Transverse colon (tissue), 4 donors: ENCODE measurements around the gene RHOT1. TPM values are rescaled to one million over a fixed set of nuclear protein-coding genes. Genes with fewer than 3 reads are reported as not detected.
"Not testable (repeated sequence)": the region's sequence is repeated elsewhere in the genome, so short reads cannot be mapped to it uniquely, and the experiment has no call there.

Source experiments
- DNase-seq: peaks from one replicate; pipeline ENCODE4 v3.0.0-alpha.2; 2019
- H3K27ac ChIP-seq, 4 donors: fragments of 200-600 bp; sonication (generic); 2 replicates each; pipeline ENCODE4 v1.5.1; 2016 to 2018; ENCODE audit warnings: inconsistent platforms in 4 of 4
- H3K27me3 ChIP-seq: fragments of 200-600 bp; sonication (generic); 2 replicates; pipeline ENCODE4 v1.5.1; 2017; ENCODE audit warnings: inconsistent platforms
- H3K36me3 ChIP-seq, 4 donors: fragments of 200-600 bp; sonication (generic); 2 replicates each; pipeline ENCODE4 v1.5.1; 2017 to 2019; ENCODE audit warnings: inconsistent platforms in 4 of 4
- H3K4me1 ChIP-seq, 4 donors: fragments of 200-600 bp; sonication (generic); 2 replicates each; pipeline ENCODE4 v1.5.1; 2017 to 2020; ENCODE audit warnings: inconsistent platforms in 4 of 4
- H3K4me3 ChIP-seq, 4 donors: fragments of 200-600 bp; sonication (generic); 1 replicate in 1 of 4; 2 replicates in 3 of 4; pipeline versions ENCODE4 v1.5.1 to v1.6.1; 2017 to 2019; ENCODE audit warnings: inconsistent platforms in 4 of 4
- H3K9me3 ChIP-seq, 2 donors: fragments of 200-600 bp; sonication (generic); 2 replicates each; pipeline ENCODE4 v1.5.1; 2017 to 2019; ENCODE audit warnings: inconsistent platforms in 2 of 2
- EP300 ChIP-seq: sonication (generic); formaldehyde crosslinking; IDR thresholded peaks from one replicate; pipeline ENCODE4 v1.6.1; 2017; ENCODE audit warnings: antibody characterized with exemption, low read depth
- POLR2A ChIP-seq: fragments of 450-650 bp; IDR thresholded peaks from one replicate; pipeline ENCODE4 v1.6.1; 2016; ENCODE audit warnings: antibody characterized with exemption, mild to moderate bottlenecking, moderate library complexity
- POLR2AphosphoS5 ChIP-seq, 3 donors: sonication (generic); formaldehyde crosslinking; IDR thresholded peaks; one replicate each; pipeline ENCODE4 v1.6.1; 2016; ENCODE audit warnings: antibody characterized with exemption in 3 of 3
- WGBS, 2 donors: methylation state at CpG; one replicate each; pipeline ENCODE4 v1.1.5; 2018; ENCODE audit warnings: low coverage in 1 of 2; 5-methylcytosine and 5-hydroxymethylcytosine counted together
- in situ Hi-C, 4 donors: fragments of 200-750 bp; cut with MboI; loops; one replicate each; pipeline versions ENCODE4 v1.15.0 to v1.15.1; 2017; ENCODE audit warnings: low sequenced_read_pairs in 3 of 4, low pct_ligation_motif_present in 1 of 4, low pct_unique_long_range_greater_than_20kb in 1 of 4
- intact Hi-C: fragments of 100-400 bp; cut with DNase I; formaldehyde crosslinking; loops from one replicate; pipeline ENCODE4 v1.15.1; 2023; ENCODE audit warnings: low total_unique reads
- total RNA-seq, 4 donors: library from RNA; depleted of rRNA; stranded (reverse); fragments of >200 nt; gene quantifications; one replicate each; pipeline ENCODE4 v1.1.0, GENCODE V29; 2016
- TF ChIP-seq, protein P1 (sequence below), 5 experiments: fragments of 200-600 bp in 3 of 5; fragments of 450-650 bp in 2 of 5; sonication (generic) in 3 of 5; IDR thresholded peaks; 1 replicate in 2 of 5; 2 replicates in 3 of 5; pipeline ENCODE4 v1.5.1; 2016 to 2017; ENCODE audit warnings: antibody characterized with exemption in 5 of 5, inconsistent platforms in 3 of 5, mild to moderate bottlenecking in 2 of 5, moderate library complexity in 1 of 5

The RHOT1 gene
- total RNA-seq, 4 donors from 2014 or later, result 10.5 to 43.3 (median 30.8) TPM

DNA sequence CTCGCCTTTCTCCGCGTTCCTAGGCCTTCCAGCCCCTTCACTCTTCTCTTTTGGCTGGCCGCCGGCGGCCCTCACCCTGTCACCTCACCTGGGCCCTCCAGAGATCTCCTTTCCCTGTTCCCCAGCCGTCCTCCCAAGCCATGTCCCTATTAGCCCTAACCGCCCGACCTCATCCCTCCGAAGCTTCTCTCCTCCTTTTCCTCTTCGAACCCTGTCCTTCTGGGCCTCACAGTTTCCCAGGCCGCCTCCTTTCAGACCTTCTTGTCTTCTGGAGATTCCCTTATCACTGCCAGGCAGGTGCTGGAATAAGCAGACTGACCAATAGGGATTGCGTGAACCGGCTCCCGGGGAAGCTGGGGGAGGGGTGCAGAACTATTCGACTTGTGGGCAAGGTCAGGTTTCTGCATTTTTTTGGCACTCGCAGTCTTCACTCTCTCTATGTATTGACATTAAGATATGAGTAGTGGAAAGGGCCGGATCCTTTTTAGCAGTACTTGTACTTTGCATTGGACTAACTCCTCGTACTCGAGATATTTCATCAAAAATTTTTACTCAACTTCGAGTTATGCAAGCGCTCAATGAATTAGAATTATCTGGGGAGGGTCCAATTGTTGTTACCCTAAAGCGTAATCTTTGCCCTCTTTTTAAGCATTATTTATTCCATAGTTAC lies 690 bp downstream of the RHOT1 start:
- H3K36me3 ChIP-seq, result no peaks in the 10 kb centered on the region
- in situ Hi-C loops, result no loop called here
- H3K4me1 ChIP-seq, result peaks cover 7 to 42% (median 16%) of the 10 kb centered on the region in 4 donors
- DNase-seq, result peak; percentile 68
- H3K27ac ChIP-seq, result peak overlapping the region; percentile 90 to 97 (median 94)
- H3K4me3 ChIP-seq, result peak overlapping the region; percentile 80 to 99 (median 86)
- TF ChIP-seq, protein P1, sequence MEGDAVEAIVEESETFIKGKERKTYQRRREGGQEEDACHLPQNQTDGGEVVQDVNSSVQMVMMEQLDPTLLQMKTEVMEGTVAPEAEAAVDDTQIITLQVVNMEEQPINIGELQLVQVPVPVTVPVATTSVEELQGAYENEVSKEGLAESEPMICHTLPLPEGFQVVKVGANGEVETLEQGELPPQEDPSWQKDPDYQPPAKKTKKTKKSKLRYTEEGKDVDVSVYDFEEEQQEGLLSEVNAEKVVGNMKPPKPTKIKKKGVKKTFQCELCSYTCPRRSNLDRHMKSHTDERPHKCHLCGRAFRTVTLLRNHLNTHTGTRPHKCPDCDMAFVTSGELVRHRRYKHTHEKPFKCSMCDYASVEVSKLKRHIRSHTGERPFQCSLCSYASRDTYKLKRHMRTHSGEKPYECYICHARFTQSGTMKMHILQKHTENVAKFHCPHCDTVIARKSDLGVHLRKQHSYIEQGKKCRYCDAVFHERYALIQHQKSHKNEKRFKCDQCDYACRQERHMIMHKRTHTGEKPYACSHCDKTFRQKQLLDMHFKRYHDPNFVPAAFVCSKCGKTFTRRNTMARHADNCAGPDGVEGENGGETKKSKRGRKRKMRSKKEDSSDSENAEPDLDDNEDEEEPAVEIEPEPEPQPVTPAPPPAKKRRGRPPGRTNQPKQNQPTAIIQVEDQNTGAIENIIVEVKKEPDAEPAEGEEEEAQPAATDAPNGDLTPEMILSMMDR (IDR thresholded peaks at IDR 0.05), result no peak
- TF ChIP-seq EP300, result no peak
- no peak for TF ChIP-seq POLR2A
- no peak for TF ChIP-seq POLR2AphosphoS5 (IDR thresholded peaks at IDR 0.05)
- H3K27me3 ChIP-seq, result no peaks in the 10 kb centered on the region
- 0 to 3% methylated on average over 7 to 23 of the region's 23 CpGs for WGBS, 2 donors
- intact Hi-C loops, result loop anchor here (5.0 kb wide), 2 partner anchors 76 to 136 kb away; partner anchors contain the start of gene LRRC37B
- no peaks in the 10 kb centered on the region for H3K9me3 ChIP-seq

DNA sequence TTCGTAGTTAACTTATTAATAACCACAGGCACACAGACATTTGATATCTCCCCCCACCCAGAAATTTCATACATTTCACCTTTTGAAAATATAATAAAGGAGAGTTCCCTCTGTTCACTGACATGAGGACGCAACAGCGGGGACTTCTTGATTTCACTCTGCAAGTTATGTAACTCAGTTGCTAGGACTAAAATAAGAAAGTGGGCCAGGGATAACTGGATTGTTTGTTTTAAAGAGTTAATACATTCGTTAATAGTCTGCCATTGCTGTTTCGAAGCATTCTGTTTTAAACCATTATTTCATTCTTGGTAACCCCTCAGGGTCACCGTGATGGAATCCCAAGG lies 1.2 kb downstream of the RHOT1 start:
- Histone ChIP-seq H3K4me3 (peak overlapping the region in 3 of 4 donors; percentile 85 to 99 (median 86)), H3K36me3 (no peaks in the 10 kb centered on the region), H3K27ac (peak overlapping the region in 3 of 4 donors; percentile 90 to 97 (median 93)), H3K9me3 (no peaks in the 10 kb centered on the region), H3K27me3 (no peaks in the 10 kb centered on the region), H3K4me1 (peaks cover 7 to 42% (median 16%) of the 10 kb centered on the region in 4 donors)
- intact Hi-C loops (loop anchor here (5.0 kb wide), 2 partner anchors 76 to 136 kb away; partner anchors contain the start of gene LRRC37B), in situ Hi-C loops (no loop called here)
- WGBS, 2 donors, result 40 to 66% methylated on average over 4 to 6 of the region's 6 CpGs
- DNase-seq, result no peak
- TF ChIP-seq POLR2A (no peak), EP300 (no peak), POLR2AphosphoS5 (IDR thresholded peaks at IDR 0.05) (no peak)
- TF ChIP-seq, protein P1 (IDR thresholded peaks at IDR 0.05), result no peak

DNA sequence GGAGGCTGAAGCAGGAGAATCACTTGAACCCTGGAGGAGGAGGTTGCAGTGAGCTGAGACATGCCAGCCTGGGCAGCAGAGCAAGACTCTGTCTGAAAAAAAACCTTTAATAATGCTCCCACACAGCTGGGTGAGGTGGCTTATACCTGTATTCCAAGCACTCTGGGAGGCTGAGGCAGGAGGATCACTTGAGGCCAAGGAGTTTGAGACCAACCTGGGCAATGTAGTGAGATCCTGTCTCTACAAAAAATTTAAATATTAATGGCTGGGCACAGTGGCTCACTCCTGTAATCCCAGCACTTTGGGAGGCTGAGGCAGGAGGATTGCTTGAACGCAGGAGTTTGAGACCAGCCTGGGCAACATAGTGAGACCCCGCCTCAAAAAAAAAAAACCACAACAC lies 2.1 kb downstream of the RHOT1 start:
- peaks cover 7 to 35% (median 16%) of the 10 kb centered on the region in 4 donors for H3K4me1 ChIP-seq
- H3K9me3 ChIP-seq, H3K27ac ChIP-seq, in situ Hi-C loops, DNase-seq, H3K36me3 ChIP-seq, H3K4me3 ChIP-seq, H3K27me3 ChIP-seq: not testable (repeated sequence)
- intact Hi-C loops, result loop anchor here (5.0 kb wide), 2 partner anchors 77 to 137 kb away; partner anchors contain the start of gene LRRC37B
- 97% methylated on average over 2 of the region's 2 CpGs; no CpG with 5 or more reads in 1 of the 2 donors for WGBS, 2 donors

DNA sequence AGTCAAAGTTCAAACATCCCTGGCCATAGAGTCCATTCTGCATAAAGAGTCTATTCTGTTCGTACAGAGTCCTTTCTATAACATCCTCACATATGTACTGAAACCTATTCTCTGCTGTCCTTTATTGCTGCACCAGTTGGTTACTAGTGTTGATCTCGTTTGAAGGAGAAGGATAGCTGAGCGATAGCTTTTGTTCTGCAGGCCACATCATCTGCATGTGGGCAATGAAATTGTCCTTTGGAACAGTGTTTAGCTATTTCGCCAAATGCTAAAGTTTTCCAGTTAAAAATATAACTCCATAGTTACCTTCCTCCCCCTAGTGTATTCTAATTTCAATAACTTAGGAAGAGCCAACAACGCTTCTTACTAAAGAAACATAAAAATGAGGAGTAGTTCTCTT lies 6.0 kb downstream of the RHOT1 start:
- Histone ChIP-seq H3K9me3 (no peaks in the 10 kb centered on the region), H3K4me1 (peaks cover 7 to 30% (median 16%) of the 10 kb centered on the region in 4 donors), H3K27ac (no peak overlapping the region), H3K36me3 (peaks cover 0 to 4% (median 0%) of the 10 kb centered on the region in 4 donors), H3K4me3 (no peak overlapping the region), H3K27me3 (no peaks in the 10 kb centered on the region)
- intact Hi-C loops, result no loop called here
- WGBS, 2 donors, result 84 to 87% methylated on average over 4 to 5 of the region's 5 CpGs
- in situ Hi-C loops, result no loop called here
- TF ChIP-seq EP300 (no peak), POLR2AphosphoS5 (IDR thresholded peaks at IDR 0.05) (no peak), POLR2A (no peak)
- TF ChIP-seq, protein P1 (IDR thresholded peaks at IDR 0.05), result no peak
- no peak for DNase-seq
